NCI-H446 (cell line): ENCODE data around the gene NR2C2AP.
"Not testable (repeated sequence)": the region's sequence is repeated elsewhere in the genome, so short reads cannot be mapped to it uniquely, and the experiment has no call there.

Source experiments
- DNase-seq, 2 experiments: peaks; one replicate each; lab custom pipeline; 2025; lab: John Stamatoyannopoulos, UW

The NR2C2AP gene, protein sequence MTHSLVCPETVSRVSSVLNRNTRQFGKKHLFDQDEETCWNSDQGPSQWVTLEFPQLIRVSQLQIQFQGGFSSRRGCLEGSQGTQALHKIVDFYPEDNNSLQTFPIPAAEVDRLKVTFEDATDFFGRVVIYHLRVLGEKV

DNA sequence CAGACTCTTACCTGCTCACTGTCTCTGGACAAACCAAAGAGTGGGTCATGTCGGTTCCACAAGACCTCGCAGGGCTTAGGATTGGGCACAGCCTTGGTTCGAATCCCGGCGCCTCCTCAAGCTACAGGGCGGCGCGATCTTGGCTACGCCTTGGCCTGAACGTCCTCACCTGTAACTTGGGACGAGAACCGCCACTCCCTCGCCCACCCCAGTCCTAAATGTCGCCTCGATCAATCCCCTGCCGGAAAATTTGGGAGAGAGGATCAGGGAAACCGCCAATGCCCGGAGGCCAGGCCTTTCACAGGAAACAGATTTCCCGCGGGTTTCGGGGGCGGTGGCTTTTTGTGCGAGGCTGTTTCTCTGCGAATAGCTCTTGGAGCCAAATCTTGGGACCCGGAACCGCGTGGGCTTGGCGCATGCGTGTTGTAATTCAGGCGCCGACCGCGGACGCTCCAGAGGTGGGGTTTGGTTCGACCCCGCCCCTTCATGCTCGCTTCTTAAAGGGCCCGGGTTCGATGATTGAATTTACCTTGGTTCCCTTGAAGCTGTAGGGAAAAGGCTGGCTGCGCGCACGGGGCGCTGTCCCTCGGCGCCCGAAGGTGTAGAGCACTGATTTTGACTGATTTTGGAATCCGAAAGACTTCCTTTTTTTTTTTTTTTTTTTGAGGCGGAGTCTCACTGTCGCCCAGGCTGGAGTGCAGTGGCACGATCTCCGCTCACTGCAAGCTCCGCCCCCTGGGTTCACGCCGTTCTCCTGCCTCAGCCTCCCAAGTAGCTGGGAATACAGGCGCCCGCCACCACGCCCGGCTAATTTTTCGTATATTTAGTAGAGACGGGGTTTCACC, at the start of gene NR2C2AP:
Gene NR2C2AP (minus strand): TSS at position 403 of the 845 bp plus-strand sequence. CDS start 354 bp downstream, at position 49.
- DNase-seq: peak; percentile 94 to 97

DNA sequence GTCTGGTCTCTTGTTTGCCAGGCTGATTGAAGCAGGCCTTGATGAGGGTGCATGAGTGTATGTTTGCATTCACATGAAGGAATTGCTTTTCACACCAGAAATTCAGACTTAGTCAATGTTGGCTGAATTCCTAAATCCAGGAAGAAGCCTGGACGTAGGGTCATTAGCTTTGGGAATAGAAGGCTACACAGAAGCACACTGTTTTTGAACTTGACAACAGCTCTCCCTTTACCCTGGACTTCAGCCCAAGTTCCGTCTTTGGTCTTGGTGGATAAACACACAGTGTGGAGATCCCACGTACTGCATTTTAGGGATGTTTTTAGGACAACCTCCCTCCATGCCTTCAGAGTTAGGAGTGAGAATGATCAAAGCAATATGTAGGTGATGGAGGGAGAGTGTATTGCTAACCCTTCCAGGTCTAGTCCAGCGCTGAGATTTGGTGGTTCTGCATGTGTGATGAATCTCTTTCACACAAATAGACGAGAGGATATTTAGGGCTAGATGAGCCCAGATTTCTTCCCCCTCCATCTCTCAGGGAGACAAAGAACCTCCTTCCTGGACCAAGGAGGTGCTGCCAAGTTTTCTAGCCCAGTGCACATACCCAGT, 47.1 kb upstream of the NR2C2AP start:
- DNase-seq: no peak

DNA sequence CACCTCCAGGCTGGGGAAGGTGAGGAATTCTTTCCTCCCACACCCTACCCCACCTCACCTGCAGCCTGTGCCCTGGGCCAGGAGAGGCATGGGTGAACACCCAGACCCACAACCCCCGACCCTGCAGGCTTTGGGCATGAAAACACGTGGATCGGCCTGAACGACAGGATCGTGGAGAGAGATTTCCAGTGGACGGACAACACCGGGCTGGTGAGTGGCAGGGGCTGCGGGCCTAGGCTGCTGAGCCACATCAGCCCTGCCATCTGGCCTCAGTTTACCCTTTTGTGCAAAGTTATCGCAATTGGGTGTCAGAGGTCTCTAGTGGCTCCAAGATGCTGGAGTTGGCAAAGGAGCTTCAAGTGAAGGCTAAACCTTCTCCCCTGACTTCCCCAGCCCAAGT, 37.3 kb upstream of the NR2C2AP start:
- DNase-seq: no peak

DNA sequence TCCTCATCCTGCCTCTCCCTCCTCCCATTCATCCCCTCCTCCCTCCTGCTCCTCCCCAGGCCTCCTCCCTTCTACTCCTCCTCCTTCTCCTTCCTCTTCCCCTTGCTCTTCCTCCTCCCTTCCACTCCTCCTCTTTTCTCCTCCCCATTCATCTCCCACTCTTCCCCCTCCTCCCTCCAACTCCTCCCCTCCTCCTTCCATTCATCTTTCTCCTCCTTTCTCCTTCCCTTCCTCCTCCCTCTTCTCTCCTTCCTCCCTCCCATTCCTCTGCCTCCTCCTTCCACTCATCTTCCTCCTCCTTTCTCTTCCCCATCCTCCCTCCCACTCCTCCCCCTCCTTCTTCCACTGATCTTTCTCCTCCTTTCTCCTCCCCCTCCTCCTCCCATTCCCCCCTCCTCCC, 36.5 kb upstream of the NR2C2AP start:
- DNase-seq: no peak

DNA sequence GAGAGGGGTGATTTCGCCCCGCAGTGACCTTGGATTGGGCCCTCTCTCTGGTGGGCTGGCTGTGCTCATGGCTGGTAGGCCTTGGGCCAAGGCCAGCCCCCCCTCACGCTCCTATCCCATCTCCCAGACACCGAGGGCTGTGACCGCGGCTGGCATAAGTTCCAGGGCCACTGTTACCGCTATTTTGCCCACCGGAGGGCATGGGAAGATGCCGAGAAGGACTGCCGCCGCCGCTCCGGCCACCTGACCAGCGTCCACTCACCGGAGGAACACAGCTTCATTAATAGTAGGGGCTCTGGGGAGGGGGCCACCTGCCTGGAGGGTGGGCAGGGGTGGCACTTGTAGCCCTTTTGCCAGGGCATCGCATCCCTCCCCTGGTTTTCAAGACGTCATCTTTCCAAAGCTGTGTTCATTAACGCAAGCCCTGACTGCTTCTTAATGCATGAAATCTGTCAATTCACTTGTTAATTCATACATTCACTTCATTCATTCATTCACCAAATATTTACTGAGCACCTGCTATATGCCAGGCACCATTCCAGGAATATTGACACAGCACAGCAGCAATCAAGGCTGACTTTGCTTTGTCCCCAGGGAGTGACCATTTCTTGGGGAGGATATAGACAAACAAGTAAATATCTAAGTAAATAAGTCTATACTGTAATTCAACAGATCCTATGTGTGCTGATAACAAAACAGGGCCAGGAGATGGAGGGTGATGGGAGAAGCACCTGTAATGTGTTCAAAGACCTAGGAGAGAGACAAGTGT, 35.1 kb upstream of the NR2C2AP start:
- no peak for DNase-seq

DNA sequence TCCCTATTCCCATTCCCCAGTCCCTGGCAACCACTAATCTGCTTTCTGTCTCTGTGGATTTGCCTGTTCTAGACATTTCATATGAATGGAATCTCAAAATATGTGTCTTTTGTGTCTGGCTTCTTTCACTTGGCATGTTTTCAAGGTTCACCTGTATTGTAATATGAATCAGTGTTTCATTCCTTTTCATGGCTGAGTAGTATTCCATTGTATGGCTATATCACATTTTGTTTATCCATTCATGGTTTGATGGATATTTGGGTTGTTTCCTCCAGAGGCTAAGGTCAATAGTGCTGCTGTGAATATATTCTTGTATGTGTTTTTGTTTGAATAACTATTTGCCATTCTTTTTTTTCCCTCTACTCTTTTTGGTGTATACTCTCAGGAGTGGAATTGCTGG, 33.0 kb upstream of the NR2C2AP start:
- no peak for DNase-seq

DNA sequence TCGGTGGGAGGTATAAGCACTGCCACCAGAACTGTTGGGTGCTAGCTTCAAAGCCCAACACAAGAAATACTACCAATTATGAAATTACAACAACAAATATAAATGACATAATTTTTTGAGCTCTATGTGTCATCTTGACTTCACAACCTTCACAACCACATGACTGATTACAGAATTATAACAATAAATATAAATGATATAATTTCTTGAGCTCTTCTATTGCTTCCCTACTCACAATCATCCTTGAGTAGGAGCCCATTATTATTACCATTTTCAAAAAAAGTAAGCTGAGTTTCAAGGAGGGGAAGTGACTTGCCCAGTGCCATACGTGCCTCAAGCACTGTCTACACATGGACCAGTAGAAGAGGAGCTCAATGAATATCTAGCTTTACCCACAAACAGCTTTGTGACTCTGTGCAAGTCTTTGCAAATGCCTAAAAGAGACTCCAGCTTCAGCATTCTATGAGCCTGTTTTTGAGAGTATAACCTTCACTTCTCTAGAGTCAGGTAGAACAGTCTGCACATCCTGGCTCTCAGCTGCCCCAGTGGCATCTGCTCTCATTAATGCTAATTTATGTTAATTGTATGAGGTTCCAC, 31.1 kb upstream of the NR2C2AP start:
- no peak for DNase-seq

DNA sequence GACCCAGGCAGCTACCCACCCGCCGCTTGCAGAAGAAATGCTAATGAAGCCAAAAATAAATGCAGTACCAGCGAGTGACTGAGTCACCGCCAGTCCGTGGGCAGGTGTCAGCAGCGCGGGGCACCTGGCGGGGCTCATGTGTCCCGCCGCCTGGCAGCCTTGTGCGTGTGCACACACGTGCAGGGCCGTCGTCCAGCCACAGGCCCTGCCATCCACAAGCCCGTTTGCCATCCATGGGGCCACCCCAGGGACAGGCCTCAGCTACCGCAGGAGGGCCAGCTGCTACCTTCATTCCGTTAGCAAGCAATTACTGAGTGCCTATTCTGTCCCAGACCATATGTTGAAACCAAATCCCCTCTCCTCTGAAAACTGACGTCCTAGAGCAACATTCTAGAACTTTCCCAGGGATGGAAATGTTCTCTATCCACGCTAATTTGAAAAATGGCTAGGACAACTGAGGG, 29.1 kb upstream of the NR2C2AP start:
- no peak for DNase-seq

DNA sequence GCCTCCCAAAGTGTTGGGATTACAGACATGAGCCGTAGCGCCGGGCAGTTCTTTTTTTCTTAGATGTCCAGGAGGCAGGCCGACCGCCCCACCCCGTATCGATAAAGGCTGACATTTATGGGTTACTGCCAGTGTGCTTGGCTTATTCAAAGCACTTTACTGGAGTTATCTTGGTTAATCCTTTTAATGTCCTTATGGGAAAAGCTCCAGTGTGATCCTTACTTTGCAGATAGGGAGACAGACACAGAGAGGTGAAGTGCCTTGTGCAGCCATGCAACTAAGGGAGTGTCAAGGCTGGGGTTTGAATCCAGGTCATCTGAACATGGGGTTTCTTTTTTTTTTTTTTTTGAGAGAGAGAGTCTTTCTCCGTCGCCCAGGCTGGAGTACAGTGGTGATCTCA, 27.8 kb upstream of the NR2C2AP start:
- DNase-seq: no peak

DNA sequence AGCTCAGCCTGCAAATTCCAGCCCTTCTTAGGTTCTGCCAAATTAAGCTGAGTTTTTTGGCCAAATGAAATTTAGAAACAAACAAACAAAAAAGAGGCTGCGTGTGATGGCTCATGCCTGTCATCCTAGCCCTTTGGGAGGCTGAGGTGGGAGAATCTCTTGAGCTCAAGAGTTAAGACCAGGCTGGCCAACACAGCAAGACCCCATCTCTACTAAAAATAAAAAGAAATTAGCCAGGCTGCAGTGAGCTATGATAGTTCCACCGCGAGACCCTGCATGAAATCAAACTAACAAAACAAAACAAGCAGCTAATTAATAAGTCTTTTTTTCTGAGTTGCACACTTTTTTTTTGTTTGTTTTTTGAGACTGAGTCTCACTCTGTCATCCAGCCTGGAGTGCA, 26.5 kb upstream of the NR2C2AP start:
- DNase-seq: no peak

DNA sequence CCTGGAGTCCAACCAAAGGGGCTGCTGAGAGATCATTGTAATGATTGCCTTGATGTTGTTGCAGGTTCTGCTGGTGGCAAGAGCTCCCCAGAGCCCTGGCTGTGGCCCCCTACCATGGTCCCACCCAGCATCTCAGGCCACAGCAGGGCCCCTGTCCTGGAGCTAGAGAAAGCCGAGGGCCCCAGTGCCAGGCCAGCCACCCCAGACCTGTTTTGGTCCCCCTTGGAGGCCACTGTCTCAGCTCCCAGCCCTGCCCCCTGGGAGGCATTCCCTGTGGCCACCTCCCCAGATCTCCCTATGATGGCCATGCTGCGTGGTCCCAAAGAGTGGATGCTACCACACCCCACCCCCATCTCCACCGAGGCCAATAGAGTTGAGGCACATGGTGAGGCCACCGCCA, 24.0 kb upstream of the NR2C2AP start:
- DNase-seq: no peak

DNA sequence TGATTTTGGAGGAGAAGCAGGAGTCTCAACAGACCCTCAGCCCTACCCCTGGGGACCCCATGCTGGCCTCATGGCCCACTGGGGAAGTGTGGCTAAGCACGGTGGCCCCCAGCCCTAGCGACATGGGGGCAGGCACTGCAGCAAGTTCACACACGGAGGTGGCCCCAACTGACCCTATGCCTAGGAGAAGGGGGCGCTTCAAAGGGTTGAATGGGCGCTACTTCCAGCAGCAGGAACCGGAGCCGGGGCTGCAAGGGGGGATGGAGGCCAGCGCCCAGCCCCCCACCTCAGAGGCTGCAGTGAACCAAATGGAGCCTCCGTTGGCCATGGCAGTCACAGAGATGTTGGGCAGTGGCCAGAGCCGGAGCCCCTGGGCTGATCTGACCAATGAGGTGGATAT, 23.4 kb upstream of the NR2C2AP start:
- DNase-seq: no peak

DNA sequence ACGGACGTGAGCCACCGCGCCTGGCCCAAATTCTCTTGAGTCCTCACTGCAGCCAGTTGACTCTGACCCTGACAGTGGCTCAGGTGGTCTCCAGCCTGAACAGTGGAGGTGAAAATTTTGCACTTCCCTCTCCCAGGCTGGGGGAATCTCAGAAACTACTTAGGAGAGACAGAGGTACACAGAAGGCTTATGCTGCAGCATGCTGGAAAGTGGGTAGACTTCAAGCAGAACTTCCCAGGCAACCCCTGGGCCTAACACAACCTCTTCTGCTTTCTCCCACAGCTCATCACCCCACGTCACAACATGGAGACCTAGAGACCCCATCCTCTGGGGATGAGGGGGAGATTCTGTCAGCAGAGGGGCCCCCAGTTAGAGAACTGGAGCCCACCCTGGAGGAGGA, 23.0 kb upstream of the NR2C2AP start:
- DNase-seq: no peak

DNA sequence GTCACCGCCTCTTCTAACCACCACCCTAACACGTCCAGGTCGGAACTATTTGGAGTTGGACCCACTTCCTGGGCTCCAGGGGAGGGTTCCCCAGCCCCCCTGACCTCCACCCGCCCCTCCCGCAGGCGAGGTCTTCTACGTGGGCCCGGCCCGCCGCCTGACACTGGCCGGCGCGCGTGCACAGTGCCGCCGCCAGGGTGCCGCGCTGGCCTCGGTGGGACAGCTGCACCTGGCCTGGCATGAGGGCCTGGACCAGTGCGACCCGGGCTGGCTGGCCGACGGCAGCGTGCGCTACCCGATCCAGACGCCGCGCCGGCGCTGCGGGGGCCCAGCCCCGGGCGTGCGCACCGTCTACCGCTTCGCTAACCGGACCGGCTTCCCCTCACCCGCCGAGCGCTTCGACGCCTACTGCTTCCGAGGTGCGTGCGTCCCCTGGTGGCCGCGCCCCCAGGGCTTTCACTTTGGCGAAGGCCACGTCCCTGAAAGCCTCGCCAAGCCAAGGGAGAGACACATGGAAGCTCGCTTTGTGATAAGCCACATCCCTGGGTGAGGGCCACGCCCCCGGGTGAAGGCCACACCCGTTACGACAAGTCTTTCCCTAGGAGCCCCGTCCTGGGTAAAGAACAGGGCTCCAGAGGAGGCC, 21.8 kb upstream of the NR2C2AP start:
- DNase-seq: peak in 1 of 2 experiments; percentile 59

DNA sequence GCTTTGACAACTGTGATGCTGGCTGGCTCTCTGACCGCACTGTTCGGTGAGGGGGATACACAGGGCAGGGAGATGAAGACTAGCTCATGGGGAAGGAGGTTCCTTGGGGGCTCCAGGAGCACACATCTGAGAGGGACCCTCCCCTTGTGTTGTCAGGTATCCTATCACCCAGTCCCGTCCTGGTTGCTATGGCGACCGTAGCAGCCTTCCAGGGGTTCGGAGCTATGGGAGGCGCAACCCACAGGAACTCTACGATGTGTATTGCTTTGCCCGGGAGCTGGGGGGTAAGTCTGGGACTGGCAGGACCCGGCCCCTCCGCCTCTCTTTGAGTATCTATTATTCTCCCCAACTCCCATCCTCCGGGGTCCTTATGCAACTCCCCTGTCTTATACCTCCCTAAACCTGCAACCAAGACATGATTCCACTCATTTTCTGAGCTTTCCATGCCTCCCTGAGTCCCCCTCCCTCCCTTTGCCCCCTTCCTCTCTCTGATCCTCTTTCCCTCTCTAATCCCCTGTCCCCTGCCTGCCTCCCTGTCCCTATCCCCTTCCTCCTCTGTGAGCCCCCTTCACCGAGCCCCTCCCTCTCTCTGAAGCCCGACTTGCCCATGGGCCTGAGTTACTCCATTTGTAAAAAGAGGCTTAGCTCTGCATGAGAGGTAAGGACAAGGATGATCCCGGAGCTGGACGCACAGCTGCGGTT, 21.1 kb upstream of the NR2C2AP start:
- DNase-seq: no peak

DNA sequence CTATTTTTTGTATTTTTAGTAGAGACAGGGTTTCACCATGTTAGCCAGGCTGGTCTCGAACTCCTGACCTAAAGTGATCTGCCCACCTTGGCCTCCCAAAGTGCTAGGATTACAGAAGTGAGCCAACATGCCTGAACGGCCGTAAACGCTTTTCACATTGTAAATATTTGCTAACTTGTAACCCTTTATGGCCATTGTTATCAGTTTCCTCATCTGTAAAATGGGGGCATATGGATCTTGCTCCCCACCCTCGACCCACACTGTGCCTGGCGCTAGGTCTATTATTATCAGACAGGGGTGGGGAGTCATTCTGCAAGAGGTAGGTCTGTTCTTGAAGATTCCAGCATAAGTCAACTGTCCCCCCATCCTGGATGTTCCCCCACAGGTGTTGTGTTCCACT, 20.4 kb upstream of the NR2C2AP start:
- DNase-seq: no peak

DNA sequence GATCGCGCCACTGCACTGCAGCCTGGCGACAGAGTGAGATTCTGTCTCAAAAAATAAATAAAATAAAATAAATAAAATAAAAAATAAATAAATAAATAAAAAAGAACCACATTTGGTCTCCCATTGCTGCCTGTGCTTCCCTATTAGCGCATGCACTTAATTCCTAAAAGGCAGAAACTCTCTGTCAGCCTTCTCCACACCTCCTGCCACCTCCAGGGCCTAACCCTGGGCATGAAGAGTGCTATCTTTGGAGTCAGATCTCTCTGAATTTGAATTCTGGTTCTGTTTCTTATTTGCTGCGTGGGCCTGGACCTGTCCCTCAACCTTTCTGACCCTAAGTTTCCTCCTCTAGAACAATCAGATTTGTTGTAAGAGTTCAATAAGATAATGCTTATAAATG, 19.8 kb upstream of the NR2C2AP start:
- no peak for DNase-seq

DNA sequence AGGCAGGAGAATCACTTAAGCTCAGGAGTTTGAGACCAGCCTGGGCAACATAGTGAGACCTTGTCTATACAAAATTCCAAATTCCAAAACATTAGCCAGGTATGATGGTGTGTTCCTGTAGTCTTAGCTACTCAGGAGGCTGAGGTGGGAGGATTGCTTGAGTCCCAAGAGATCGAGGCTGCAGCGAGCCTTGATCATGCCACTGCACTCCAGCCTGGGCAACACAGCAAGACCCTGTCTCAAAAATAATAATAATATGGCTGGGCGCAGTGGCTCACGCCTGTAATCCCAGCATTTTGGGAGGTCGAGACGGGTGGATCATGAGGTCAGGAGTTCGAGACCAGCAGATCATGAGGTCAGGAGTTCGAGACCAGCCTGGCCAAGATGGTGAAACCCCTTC, 17.8 kb upstream of the NR2C2AP start:
- not testable (repeated sequence) for DNase-seq

DNA sequence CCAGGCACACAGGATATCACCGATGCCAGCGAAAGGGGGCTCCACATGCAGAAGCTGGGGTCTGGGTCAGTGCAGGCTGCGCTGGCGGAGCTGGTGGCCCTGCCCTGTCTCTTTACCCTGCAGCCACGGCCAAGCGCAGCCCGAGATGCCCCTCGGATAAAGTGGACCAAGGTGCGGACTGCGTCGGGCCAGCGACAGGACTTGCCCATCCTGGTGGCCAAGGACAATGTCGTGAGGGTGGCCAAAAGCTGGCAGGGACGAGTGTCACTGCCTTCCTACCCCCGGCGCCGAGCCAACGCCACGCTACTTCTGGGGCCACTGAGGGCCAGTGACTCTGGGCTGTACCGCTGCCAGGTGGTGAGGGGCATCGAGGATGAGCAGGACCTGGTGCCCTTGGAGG, 15.7 kb upstream of the NR2C2AP start:
- no peak for DNase-seq

DNA sequence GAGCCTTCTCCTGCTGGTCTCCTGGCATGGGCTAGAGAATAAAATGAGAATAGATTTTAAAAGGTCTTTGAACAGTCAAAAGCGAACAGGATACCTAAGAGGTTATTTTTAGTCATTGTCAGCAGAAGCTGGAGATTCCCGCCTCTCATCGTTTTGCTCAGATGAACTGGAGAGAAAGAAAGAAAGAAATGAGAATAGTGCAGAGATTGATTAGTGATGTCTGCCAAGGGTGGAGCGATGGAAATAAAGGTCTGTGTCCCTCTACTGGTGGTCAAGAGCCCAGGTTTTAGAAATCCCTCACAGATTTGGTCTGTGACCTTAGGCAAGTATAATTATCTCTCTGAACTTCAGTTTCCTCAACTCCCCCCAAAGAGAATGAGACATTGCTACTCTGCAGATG, 13.9 kb upstream of the NR2C2AP start:
- peak in 1 of 2 experiments; percentile 62 for DNase-seq

DNA sequence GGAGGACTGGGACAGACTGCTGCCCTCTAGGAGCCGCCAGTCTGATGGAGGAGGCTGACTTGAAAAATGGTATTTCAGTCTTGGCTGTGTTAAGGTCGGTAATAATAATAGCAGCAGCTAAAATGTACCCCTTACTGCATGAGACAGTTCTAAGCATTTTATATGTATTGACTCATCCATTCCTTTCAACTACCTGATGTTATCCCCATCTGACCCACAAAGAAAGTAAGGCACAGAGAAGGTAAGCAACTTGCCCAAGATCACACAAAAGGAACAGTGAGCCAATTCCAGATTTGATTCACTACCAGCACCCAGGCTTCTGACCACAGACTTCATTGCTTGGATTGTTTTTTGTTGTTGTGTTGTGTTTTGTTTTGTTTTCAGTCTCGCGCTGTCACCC, 12.6 kb upstream of the NR2C2AP start:
- no peak for DNase-seq
